ENCODE data around the gene CTSZ. TPM values are rescaled to one million over a fixed set of nuclear protein-coding genes. Genes with fewer than 3 reads are reported as not detected.

CTSZ gene
- total and polyA plus RNA-seq, 9 donors = 36.7 to 301 (median 85.6) TPM

GRCh38 chr20:59044295-59044694 is 37.2 kb upstream of the CTSZ start:
- no peaks in the 10 kb centered on the region for H3K36me3 ChIP-seq
- no peak for TF ChIP-seq CTCF (IDR thresholded peaks at IDR 0.05)
- no peaks in the 10 kb centered on the region for H3K9me3 ChIP-seq
- H3K27me3 ChIP-seq = no peaks in the 10 kb centered on the region
- peaks cover 8% of the 10 kb centered on the region for H3K4me1 ChIP-seq (ENCODE audit: insufficient read depth)
- intact Hi-C loops (cut with DNase I) = loop anchor here in 2 of 4 donors (5.0 to 10.0 kb wide), 3 partner anchors 67 to 169 kb away; no protein-coding TSS in a partner anchor
- 86 to 90% (median 89%) methylated on average over 3 of the region's 3 CpGs for WGBS, 3 donors
- H3K4me3 ChIP-seq = no peak overlapping the region
- H3K27ac ChIP-seq = no peak overlapping the region
- DNase-seq = no peak

GRCh38 chr20:59043698-59044097 is 36.6 kb upstream of the CTSZ start:
- WGBS, 3 donors = 82 to 89% (median 83%) methylated on average over 3 of the region's 3 CpGs
- peaks cover 8% of the 10 kb centered on the region for H3K4me1 ChIP-seq (ENCODE audit: insufficient read depth)
- no peaks in the 10 kb centered on the region for H3K9me3 ChIP-seq
- no peak overlapping the region for H3K4me3 ChIP-seq
- H3K27ac ChIP-seq = peak overlapping the region in 1 of 2 donors; percentile 69
- no peaks in the 10 kb centered on the region for H3K27me3 ChIP-seq
- H3K36me3 ChIP-seq = no peaks in the 10 kb centered on the region
- intact Hi-C loops (cut with DNase I) = loop anchor here in 2 of 4 donors (5.0 to 10.0 kb wide), 3 partner anchors 66 to 169 kb away; no protein-coding TSS in a partner anchor
- TF ChIP-seq CTCF (IDR thresholded peaks at IDR 0.05) = no peak
- no peak for TF ChIP-seq EP300 (IDR thresholded peaks at IDR 0.05)
- TF ChIP-seq POLR2A (IDR thresholded peaks at IDR 0.05) = no peak
- DNase-seq = no peak

GRCh38 chr20:59042796-59043631 is 36.0 kb upstream of the CTSZ start:
- 11 to 59% (median 19%) methylated on average over 16 to 66 of the region's 66 CpGs for WGBS, 3 donors
- H3K4me3 ChIP-seq = peak overlapping the region; percentile 94

More at GRCh38 chr20:59042796-59043631, 36.0 kb upstream of the CTSZ start:
- TF ChIP-seq EP300 (IDR thresholded peaks at IDR 0.05) = no peak
- TF ChIP-seq POLR2A (IDR thresholded peaks at IDR 0.05) = no peak
- peak in 1 of 3 donors; percentile 7 for TF ChIP-seq CTCF (IDR thresholded peaks at IDR 0.05)
- H3K9me3 ChIP-seq = no peaks in the 10 kb centered on the region
- no peaks in the 10 kb centered on the region for H3K36me3 ChIP-seq
- no peaks in the 10 kb centered on the region for H3K27me3 ChIP-seq
- peak; percentile 90 to 96 (median 93) for DNase-seq
- peak overlapping the region in 1 of 2 donors; percentile 69 for H3K27ac ChIP-seq
- peaks cover 8% of the 10 kb centered on the region for H3K4me1 ChIP-seq (ENCODE audit: insufficient read depth)
- intact Hi-C loops (cut with DNase I) = loop anchor here in 2 of 4 donors (5.0 to 10.0 kb wide), 3 partner anchors 66 to 168 kb away; no protein-coding TSS in a partner anchor
